H9 (cell line): Measurements from ENCODE around the gene OXSR1. TPM values are rescaled to one million over a fixed set of nuclear protein-coding genes. Genes with fewer than 3 reads are reported as not detected.

Source experiments
- DNase-seq: peaks from one replicate; pipeline ENCODE4 v3.0.0-alpha.2; 2017
- H2AFZ ChIP-seq: one replicate; pipeline ENCODE4 v1.6.1; 2013; ENCODE audit warnings: mild to moderate bottlenecking, low read length, control low read depth, moderate library complexity
- H2AK5ac ChIP-seq: 2 replicates; pipeline ENCODE4 v1.6.1; 2013; ENCODE audit warnings: low read length, control low read depth, mixed read lengths; ENCODE audit not compliant: insufficient read length
- H2BK120ac ChIP-seq: one replicate; pipeline ENCODE4 v1.6.1; 2013; ENCODE audit warnings: low read depth, mild to moderate bottlenecking, low read length, control low read depth, inconsistent platforms; ENCODE audit not compliant: poor library complexity, severe bottlenecking
- H2BK12ac ChIP-seq: 2 replicates; pipeline ENCODE4 v1.6.1; 2013; ENCODE audit warnings: low read length, control low read depth, mixed read lengths, low read depth; ENCODE audit not compliant: insufficient read length
- H2BK15ac ChIP-seq: 2 replicates; pipeline ENCODE4 v1.6.1; 2013; ENCODE audit warnings: low read depth, low read length, control low read depth
- H2BK20ac ChIP-seq: one replicate; pipeline ENCODE4 v1.6.1; 2013; ENCODE audit warnings: low read depth, mild to moderate bottlenecking, low read length, control low read depth, inconsistent platforms; ENCODE audit not compliant: poor library complexity, severe bottlenecking
- H2BK5ac ChIP-seq: 2 replicates; pipeline ENCODE4 v1.6.1; 2013; ENCODE audit warnings: low read length, control low read depth, mixed read lengths; ENCODE audit not compliant: insufficient read length
- H3K14ac ChIP-seq: 2 replicates; pipeline ENCODE4 v1.6.1; 2013; ENCODE audit warnings: low read length, control low read depth; ENCODE audit not compliant: insufficient read depth
- H3K18ac ChIP-seq: 2 replicates; pipeline ENCODE4 v1.6.1; 2013; ENCODE audit warnings: low read depth, mild to moderate bottlenecking, mixed read lengths, low read length, control low read depth; ENCODE audit not compliant: insufficient read length
- H3K23ac ChIP-seq: 2 replicates; pipeline ENCODE4 v1.6.1; 2013; ENCODE audit warnings: low read length, control low read depth, mixed read lengths, low read depth; ENCODE audit not compliant: insufficient read length
- H3K23me2 ChIP-seq: 2 replicates; pipeline ENCODE4 v1.6.1; 2013; ENCODE audit warnings: low read depth, mild to moderate bottlenecking, mixed read lengths, low read length, control low read depth; ENCODE audit not compliant: insufficient read length, poor library complexity, severe bottlenecking
- H3K27ac ChIP-seq: 2 replicates; pipeline ENCODE4 v1.5.1; 2013; ENCODE audit warnings: low read length, control low read depth, mixed read lengths, low read depth; ENCODE audit not compliant: insufficient read length
- H3K27me3 ChIP-seq: 2 replicates; pipeline ENCODE4 v1.6.1; 2013; ENCODE audit warnings: low read length, control low read depth, inconsistent platforms; ENCODE audit not compliant: insufficient read depth
- H3K4ac ChIP-seq: 2 replicates; pipeline ENCODE4 v1.6.1; 2013; ENCODE audit warnings: low read depth, mild to moderate bottlenecking, control low read depth, inconsistent platforms, low read length, moderate library complexity
- H3K4me1 ChIP-seq: 2 replicates; pipeline ENCODE4 v1.6.1; 2013; ENCODE audit warnings: low read length, control low read depth, inconsistent platforms; ENCODE audit not compliant: insufficient read depth
- H3K4me2 ChIP-seq: 2 replicates; pipeline ENCODE4 v1.6.1; 2013; ENCODE audit warnings: low read length, control low read depth, mixed read lengths; ENCODE audit not compliant: insufficient read length, insufficient read depth
- H3K56ac ChIP-seq: 2 replicates; pipeline ENCODE4 v1.6.1; 2013; ENCODE audit warnings: low read depth, mild to moderate bottlenecking, mixed read lengths, low read length, control low read depth; ENCODE audit not compliant: insufficient read length
- H3K79me1 ChIP-seq: 2 replicates; pipeline ENCODE4 v1.6.1; 2013; ENCODE audit warnings: low read depth, mild to moderate bottlenecking, moderate library complexity, low read length, control low read depth, inconsistent platforms; ENCODE audit not compliant: insufficient read depth, poor library complexity, severe bottlenecking
- H3K79me2 ChIP-seq: 2 replicates; pipeline ENCODE4 v1.6.1; 2013; ENCODE audit warnings: low read length, control low read depth, inconsistent platforms; ENCODE audit not compliant: insufficient read depth
- H3K9ac ChIP-seq: 2 replicates; pipeline ENCODE4 v1.6.1; 2013; ENCODE audit warnings: low read length, control low read depth, mixed read lengths; ENCODE audit not compliant: insufficient read length; ENCODE audit errors: extremely low read depth
- H3K9me3 ChIP-seq: one replicate; pipeline ENCODE4 v1.6.1; 2013; ENCODE audit warnings: low read depth, low read length, inconsistent platforms; ENCODE audit not compliant: control insufficient read depth
- H3T11ph ChIP-seq: one replicate; pipeline ENCODE4 v1.6.1; 2013; ENCODE audit warnings: mild to moderate bottlenecking, low read length, control low read depth, inconsistent platforms
- H4K20me1 ChIP-seq: one replicate; pipeline ENCODE4 v1.6.1; 2013; ENCODE audit not compliant: control insufficient read depth, insufficient read length, insufficient read depth
- H4K5ac ChIP-seq: 2 replicates; pipeline ENCODE4 v1.6.1; 2013; ENCODE audit warnings: low read depth, mild to moderate bottlenecking, mixed read lengths, low read length, control low read depth; ENCODE audit not compliant: insufficient read length
- H4K8ac ChIP-seq: replicated peaks from 2 replicates; pipeline ENCODE4 v1.6.1; 2013; ENCODE audit warnings: low read length, control low read depth, mixed read lengths, low read depth; ENCODE audit not compliant: insufficient read length
- H4K91ac ChIP-seq: 2 replicates; pipeline ENCODE4 v1.6.1; 2013; ENCODE audit warnings: low read depth, mild to moderate bottlenecking, moderate library complexity, mixed read lengths, low read length, control low read depth; ENCODE audit not compliant: insufficient read length
- H3K27ac Mint-ChIP-seq, 3 experiments: 2 replicates in 2 of 3; 3 replicates in 1 of 3; pipeline ENCODE4 v1.8.0; 2020 to 2021; ENCODE audit warnings: mixed read lengths in 3 of 3, mild to moderate bottlenecking in 1 of 3, moderate library complexity in 1 of 3
- H3K27me3 Mint-ChIP-seq: 2 replicates; pipeline ENCODE4 v1.8.0; 2021; ENCODE audit warnings: low read depth, mild to moderate bottlenecking, moderate library complexity, mixed read lengths
- H3K36me3 Mint-ChIP-seq, 3 experiments: 2 replicates in 2 of 3; 3 replicates in 1 of 3; pipeline ENCODE4 v1.8.0; 2020 to 2021; ENCODE audit warnings: low read depth in 3 of 3, mixed read lengths in 3 of 3; ENCODE audit not compliant: insufficient read depth in 1 of 3
- H3K4me1 Mint-ChIP-seq, 2 experiments: 2 replicates each; pipeline ENCODE4 v1.8.0; 2020; ENCODE audit warnings: mixed read lengths in 2 of 2
- H3K4me3 Mint-ChIP-seq, 2 experiments: 2 replicates in 1 of 2; 3 replicates in 1 of 2; pipeline ENCODE4 v1.8.0; 2020 to 2021; ENCODE audit warnings: mild to moderate bottlenecking in 2 of 2, mixed read lengths in 2 of 2, moderate library complexity in 1 of 2
- H3K9me3 Mint-ChIP-seq, 2 experiments: 2 replicates in 1 of 2; 3 replicates in 1 of 2; pipeline ENCODE4 v1.8.0; 2020; ENCODE audit warnings: mild to moderate bottlenecking in 2 of 2, mixed read lengths in 2 of 2, moderate library complexity in 1 of 2
- CTCF ChIP-seq: fragments of 200-600 bp; sonication (generic); conservative IDR thresholded peaks from 3 replicates; pipeline ENCODE4 v1.8.0; 2021; ENCODE audit warnings: antibody characterized with exemption, mild to moderate bottlenecking
- WGBS: extraction: QIAGEN DNeasy Blood & Tissue Kit; methylation state at CpG from one replicate; pipeline ENCODE4 v1.1.7; 2013; ENCODE audit warnings: missing lambda C conversion rate, low lambda C conversion rate, mixed read lengths; ENCODE audit not compliant: insufficient read length; ENCODE audit errors: extremely low coverage; 5-methylcytosine and 5-hydroxymethylcytosine counted together
- total RNA-seq: library from RNA; stranded (reverse); gene quantifications from 2 replicates; pipeline ENCODE4 v1.2.1, GENCODE V29; 2021

OXSR1 gene
- total RNA-seq, 1 experiment from 2014 or later: 54.1 TPM

DNA sequence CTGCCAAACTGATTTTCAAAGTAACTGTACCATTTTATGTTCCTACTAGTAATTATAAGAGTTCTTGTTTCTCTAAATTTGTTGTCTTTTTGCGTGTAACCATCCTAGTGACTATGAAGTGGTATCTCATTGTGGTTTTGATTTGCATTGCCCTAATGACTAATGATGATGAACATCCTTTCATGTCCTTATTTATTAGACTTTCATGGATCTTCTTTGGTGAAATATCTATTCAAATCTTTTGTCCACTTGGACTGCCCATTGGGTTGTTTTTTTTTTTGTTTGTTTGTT, 3.6 kb downstream of the OXSR1 start:
- peaks cover 8% of the 10 kb centered on the region for H3K79me1 ChIP-seq
- Mint-ChIP-seq H3K27ac (no peak overlapping the region), H3K36me3 (peaks cover 0 to 4% (median 0%) of the 10 kb centered on the region in 3 experiments; a peak in 1 of 7 replicates), H3K4me1 (peaks cover 33 to 35% of the 10 kb centered on the region in 2 experiments), H3K4me3 (no peak overlapping the region), H3K9me3 (no peaks in the 10 kb centered on the region), H3K27me3 (0 out of 2 replicates have a peak, but pooled peaks cover 3% of the 10 kb centered on the region)
- H3K27ac ChIP-seq: no peak overlapping the region
- H4K91ac ChIP-seq: no peak overlapping the region
- no peak overlapping the region for H3K4me2 ChIP-seq
- H3K23ac ChIP-seq: no peak overlapping the region
- no peak overlapping the region for H2BK15ac ChIP-seq
- no peak overlapping the region for H3T11ph ChIP-seq
- H3K9me3 ChIP-seq: no peaks in the 10 kb centered on the region
- H3K56ac ChIP-seq: no peak overlapping the region
- peaks cover 3% of the 10 kb centered on the region for H3K23me2 ChIP-seq
- H2BK120ac ChIP-seq: no peak overlapping the region
- no CpG with 5 or more reads among the region's 1 CpG for WGBS
- no peak overlapping the region for H3K18ac ChIP-seq
- H3K27me3 ChIP-seq: no peaks in the 10 kb centered on the region
- peaks cover 19% of the 10 kb centered on the region; the same call in 1 of the 2 replicates for H3K79me2 ChIP-seq
- no peak overlapping the region for H3K9ac ChIP-seq
- H4K8ac ChIP-seq: no peak overlapping the region
- no peak overlapping the region for H2BK12ac ChIP-seq
- H3K4ac ChIP-seq: no peak overlapping the region
- no peak overlapping the region for H4K5ac ChIP-seq
- TF ChIP-seq CTCF: no peak
- no peak overlapping the region for H2BK5ac ChIP-seq
- H3K4me1 ChIP-seq: peaks cover 3% of the 10 kb centered on the region; the same call in 1 of the 2 replicates
- no peak for DNase-seq
- no peak overlapping the region for H2BK20ac ChIP-seq
- no peak overlapping the region for H2AK5ac ChIP-seq
- no peak overlapping the region for H3K14ac ChIP-seq
- H4K20me1 ChIP-seq: no peaks in the 10 kb centered on the region
- no peak overlapping the region for H2AFZ ChIP-seq
